Measurements from ENCODE around the gene FAM204A.

FAM204A gene

GRCh38 chr10:118282670-118283069 is 59.5 kb downstream of the FAM204A start:
- no peak for TF ChIP-seq POLR2A (IDR thresholded peaks at IDR 0.05; ENCODE audit: low read length)
- TF ChIP-seq GATA1 (IDR thresholded peaks at IDR 0.05; ENCODE audit: low read depth, low read length), result no peak

GRCh38 chr10:118278649-118279048 is 63.5 kb downstream of the FAM204A start:
- no peak for TF ChIP-seq POLR2A (IDR thresholded peaks at IDR 0.05; ENCODE audit: low read length)
- no peak for TF ChIP-seq GATA1 (IDR thresholded peaks at IDR 0.05; ENCODE audit: low read depth, low read length)
- DNase-seq, result no peak

More at GRCh38 chr10:118282670-118283069, 59.5 kb downstream of the FAM204A start:
- no peak for DNase-seq

GRCh38 chr10:118277871-118278270 is 64.3 kb downstream of the FAM204A start:
- no peak for TF ChIP-seq GATA1 (IDR thresholded peaks at IDR 0.05; ENCODE audit: low read depth, low read length)
- TF ChIP-seq POLR2A (IDR thresholded peaks at IDR 0.05; ENCODE audit: low read length), result no peak
- no peak for DNase-seq

- no peak for DNase-seq
- no peak for TF ChIP-seq POLR2A (IDR thresholded peaks at IDR 0.05; ENCODE audit: low read length)
Measured at GRCh38 chr10:118276727-118277126, 65.4 kb downstream of the FAM204A start.

DNA sequence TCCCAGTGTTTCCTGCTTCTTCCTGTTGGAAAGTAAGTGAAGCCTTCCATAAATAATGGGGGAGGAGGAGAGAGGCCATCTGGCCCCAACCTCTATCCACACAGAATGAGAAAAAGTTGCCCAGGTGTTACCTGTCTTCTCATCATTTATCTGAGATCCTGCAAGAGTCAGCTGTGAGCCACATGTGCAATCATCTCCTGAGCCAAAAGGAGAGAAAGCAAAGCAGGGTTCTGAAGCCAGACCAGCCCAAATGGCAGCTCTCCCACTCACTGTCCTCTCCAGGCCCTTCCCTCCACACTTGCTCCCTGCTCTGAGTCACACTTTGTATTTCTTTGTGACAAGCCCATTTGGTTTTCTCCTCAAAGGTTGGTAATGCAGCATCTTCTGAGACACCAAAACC is 65.9 kb downstream of the FAM204A start:
- DNase-seq, result no peak
- no peak for TF ChIP-seq POLR2A (IDR thresholded peaks at IDR 0.05; ENCODE audit: low read length)
- no peak for TF ChIP-seq GATA1 (IDR thresholded peaks at IDR 0.05; ENCODE audit: low read depth, low read length)

DNA sequence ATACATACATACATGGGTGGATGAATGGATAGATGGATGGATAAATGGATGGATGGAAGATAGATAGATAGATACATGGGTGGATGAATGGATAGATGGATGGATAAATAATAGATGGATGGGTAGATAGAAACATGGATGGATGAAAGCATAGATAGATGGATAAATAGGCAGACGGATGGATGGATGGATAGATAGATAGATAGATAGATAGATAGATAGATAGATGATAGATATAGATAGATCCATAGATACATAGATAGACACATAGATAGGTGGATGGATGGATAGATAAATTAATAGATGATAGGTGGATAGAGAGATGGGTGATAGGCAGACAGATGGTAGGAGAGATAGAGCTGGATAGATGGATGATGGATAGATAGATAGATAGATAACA is 68.5 kb downstream of the FAM204A start:
- TF ChIP-seq POLR2A (IDR thresholded peaks at IDR 0.05; ENCODE audit: low read length) (no peak), GATA1 (IDR thresholded peaks at IDR 0.05; ENCODE audit: low read depth, low read length) (no peak)
- no peak for DNase-seq

- DNase-seq, result no peak
- TF ChIP-seq POLR2A (IDR thresholded peaks at IDR 0.05; ENCODE audit: low read length) (no peak), GATA1 (IDR thresholded peaks at IDR 0.05; ENCODE audit: low read depth, low read length) (no peak)
Measured at GRCh38 chr10:118272767-118273166, 69.4 kb downstream of the FAM204A start.

GRCh38 chr10:118272149-118272721 is 69.9 kb downstream of the FAM204A start:
- no peak for DNase-seq
- TF ChIP-seq GATA1 (IDR thresholded peaks at IDR 0.05; ENCODE audit: low read depth, low read length) (no peak), POLR2A (IDR thresholded peaks at IDR 0.05; ENCODE audit: low read length) (no peak)

DNA sequence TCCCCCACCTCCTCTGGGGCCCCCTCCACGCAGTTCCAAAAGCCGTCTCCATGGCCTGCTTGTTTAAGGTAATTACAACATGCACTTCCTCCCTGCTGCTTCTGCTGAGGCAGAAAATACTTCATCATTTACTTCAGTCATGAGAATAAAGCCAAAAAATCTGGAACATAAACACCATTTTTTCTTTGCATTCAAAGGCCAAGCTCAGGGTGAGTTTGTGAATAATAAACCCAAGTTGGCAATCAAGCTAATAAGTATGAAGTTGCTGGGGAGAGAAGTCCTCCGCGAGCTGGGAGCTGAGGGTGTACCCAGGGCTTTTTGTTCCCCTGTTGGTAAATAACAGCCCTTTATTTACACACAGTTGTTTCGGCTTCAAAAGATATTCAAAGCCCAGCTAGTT is 70.5 kb downstream of the FAM204A start:
- DNase-seq, result no peak

GRCh38 chr10:118266098-118266748 is 75.9 kb downstream of the FAM204A start:
- TF ChIP-seq POLR2A (IDR thresholded peaks at IDR 0.05; ENCODE audit: low read length), result no peak
- TF ChIP-seq GATA1 (IDR thresholded peaks at IDR 0.05; ENCODE audit: low read depth, low read length), result no peak
- no peak for DNase-seq

More for the DNA sequence above, 70.5 kb downstream of the FAM204A start:
- no peak for TF ChIP-seq GATA1 (IDR thresholded peaks at IDR 0.05; ENCODE audit: low read depth, low read length)
- TF ChIP-seq POLR2A (IDR thresholded peaks at IDR 0.05; ENCODE audit: low read length), result no peak

DNA sequence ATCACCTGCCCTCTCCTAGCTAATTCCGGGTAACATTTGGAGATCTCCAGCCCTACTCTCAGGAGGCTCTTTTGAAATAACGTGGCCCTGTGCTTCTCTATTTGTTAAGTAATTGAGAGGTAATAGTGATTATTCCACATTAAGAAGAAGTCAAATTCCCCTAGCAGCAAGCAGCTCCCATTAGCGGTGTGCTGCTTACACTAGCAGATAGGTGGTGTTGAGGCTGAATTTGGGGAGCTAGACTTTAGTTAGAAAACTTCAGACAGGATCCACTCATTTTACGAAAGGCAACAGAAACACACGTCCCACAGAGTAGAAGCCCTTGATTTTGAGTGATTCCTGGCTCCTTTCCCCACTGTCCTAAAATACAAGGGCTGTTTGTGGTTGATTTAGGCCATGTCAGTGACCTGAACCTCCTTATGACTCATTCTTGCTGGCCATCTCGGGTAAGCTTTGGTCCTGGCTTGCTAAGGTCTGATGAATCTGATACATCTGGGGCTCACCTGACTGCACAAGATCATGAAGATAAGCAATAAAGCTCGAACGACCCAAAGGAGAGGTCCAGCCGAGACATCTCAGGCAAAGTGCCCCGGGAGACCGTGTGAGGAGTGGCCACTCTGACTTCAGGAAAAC is 77.2 kb downstream of the FAM204A start:
- TF ChIP-seq GATA1 (IDR thresholded peaks at IDR 0.05; ENCODE audit: low read depth, low read length) (no peak), POLR2A (IDR thresholded peaks at IDR 0.05; ENCODE audit: low read length) (no peak)
- no peak for DNase-seq

DNA sequence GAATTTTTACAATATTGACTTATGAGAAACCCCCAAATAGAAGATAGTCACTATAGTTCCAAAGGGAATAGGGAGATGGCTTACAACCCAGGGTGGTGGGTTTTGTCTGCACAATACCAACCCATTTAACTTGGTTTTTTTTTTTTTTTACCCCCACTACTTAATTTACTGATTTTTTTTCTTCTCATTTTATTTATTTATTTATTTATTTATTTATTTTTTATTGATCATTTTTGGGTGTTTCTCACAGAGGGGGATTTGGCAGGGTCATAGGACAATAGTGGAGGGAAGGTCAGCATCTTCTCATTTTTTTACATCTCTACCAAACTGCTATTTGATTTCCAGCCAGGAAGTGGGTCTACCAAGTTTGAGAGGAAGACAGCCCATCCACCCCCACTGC is 77.9 kb downstream of the FAM204A start:
- no peak for TF ChIP-seq POLR2A (IDR thresholded peaks at IDR 0.05; ENCODE audit: low read length)
- TF ChIP-seq GATA1 (IDR thresholded peaks at IDR 0.05; ENCODE audit: low read depth, low read length), result no peak
- no peak for DNase-seq

- no peak for DNase-seq
- TF ChIP-seq GATA1 (IDR thresholded peaks at IDR 0.05; ENCODE audit: low read depth, low read length), result no peak
- TF ChIP-seq POLR2A (IDR thresholded peaks at IDR 0.05; ENCODE audit: low read length), result no peak
Measured at GRCh38 chr10:118262538-118262937, 79.6 kb downstream of the FAM204A start.

DNA sequence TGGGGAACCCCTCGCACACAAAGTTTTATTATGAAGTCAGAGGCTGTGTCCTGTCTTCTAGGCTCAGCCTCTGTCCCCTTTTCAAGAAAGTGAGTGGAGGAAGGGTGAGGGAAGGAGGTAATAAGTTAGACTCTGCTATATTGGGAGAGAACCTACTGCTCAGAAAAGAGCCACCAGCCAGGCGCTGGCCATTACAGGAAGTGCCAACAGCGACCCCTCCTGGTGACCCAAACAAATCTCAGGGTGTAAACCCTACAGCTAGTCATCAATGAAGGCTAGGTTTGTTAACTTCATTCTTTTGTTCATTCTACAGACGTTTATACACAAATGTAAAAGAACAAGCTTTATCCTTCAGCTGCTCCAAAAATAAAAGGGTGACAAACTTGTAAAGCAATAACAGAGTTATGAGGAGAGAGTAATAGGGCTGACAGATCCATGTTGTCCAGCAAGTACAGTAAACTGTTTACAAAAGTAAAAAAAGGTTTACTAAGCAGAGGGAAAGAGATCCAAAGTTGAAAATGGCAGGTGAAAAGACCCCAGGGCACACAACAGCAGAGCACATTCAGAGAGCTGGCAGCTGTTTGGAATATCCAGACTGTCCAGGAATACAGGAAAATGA is 82.7 kb downstream of the FAM204A start:
- TF ChIP-seq GATA1 (IDR thresholded peaks at IDR 0.05; ENCODE audit: low read depth, low read length) (no peak), POLR2A (IDR thresholded peaks at IDR 0.05; ENCODE audit: low read length) (no peak)
- peak; percentile 46 to 66 for DNase-seq
